GM10847 (cell line): ENCODE measurements around the gene PIGT.

Experiments used
- POLR2A ChIP-seq: IDR thresholded peaks from 2 replicates; pipeline ENCODE4 v1.6.1; 2011; ENCODE audit not compliant: insufficient read length; ENCODE audit errors: extremely low read depth

PIGT gene

GRCh38 chr20:45415822-45416637 lies at the start of gene PIGT:
Gene PIGT, plus strand, starts transcription at chr20:45416141. Its CDS starts 16 bp downstream, at chr20:45416157.
- peak; percentile 92 for TF ChIP-seq POLR2A

- TF ChIP-seq POLR2A, result no peak
Observed at GRCh38 chr20:45366192-45366591, 49.7 kb upstream of the PIGT start.

GRCh38 chr20:45366631-45367030 lies 49.3 kb upstream of the PIGT start:
- no peak for TF ChIP-seq POLR2A

- no peak for TF ChIP-seq POLR2A
Observed at GRCh38 chr20:45367126-45367525, 48.8 kb upstream of the PIGT start.

- no peak for TF ChIP-seq POLR2A
Observed at GRCh38 chr20:45368221-45368980, 47.5 kb upstream of the PIGT start.

- TF ChIP-seq POLR2A, result no peak
Observed at GRCh38 chr20:45370571-45371160, 45.3 kb upstream of the PIGT start.

GRCh38 chr20:45372241-45372640 lies 43.7 kb upstream of the PIGT start:
- TF ChIP-seq POLR2A, result no peak

- no peak for TF ChIP-seq POLR2A
Observed at GRCh38 chr20:45372646-45373352, 43.1 kb upstream of the PIGT start.

GRCh38 chr20:45373353-45374100 lies 42.4 kb upstream of the PIGT start:
- TF ChIP-seq POLR2A, result no peak

GRCh38 chr20:45374101-45374467 lies 41.9 kb upstream of the PIGT start:
- no peak for TF ChIP-seq POLR2A

- no peak for TF ChIP-seq POLR2A
Observed at GRCh38 chr20:45374966-45375365, 41.0 kb upstream of the PIGT start.

- no peak for TF ChIP-seq POLR2A
Observed at GRCh38 chr20:45377269-45377668, 38.7 kb upstream of the PIGT start.

GRCh38 chr20:45378191-45378590 lies 37.8 kb upstream of the PIGT start, which contains the start of gene TP53TG5:
Gene TP53TG5, minus strand, starts transcription at chr20:45378325. Its CDS starts 89 bp downstream, at chr20:45378236.
- TF ChIP-seq POLR2A, result no peak

- TF ChIP-seq POLR2A, result no peak
Observed at GRCh38 chr20:45387274-45387673, 28.7 kb upstream of the PIGT start.
